Activated naive CD4-positive, alpha-beta T cell treated with Interleukin-2 at 50 U/mL for 16 hours (primary cell): ENCODE measurements around the gene SNX10.

Experiments used
- DNase-seq: peaks from one replicate; pipeline ENCODE4 v3.0.0-alpha.2; 2020

Gene SNX10

GRCh38 chr7:26409661-26410547 is 118.2 kb downstream of the SNX10 start:
- no peak for DNase-seq

DNA sequence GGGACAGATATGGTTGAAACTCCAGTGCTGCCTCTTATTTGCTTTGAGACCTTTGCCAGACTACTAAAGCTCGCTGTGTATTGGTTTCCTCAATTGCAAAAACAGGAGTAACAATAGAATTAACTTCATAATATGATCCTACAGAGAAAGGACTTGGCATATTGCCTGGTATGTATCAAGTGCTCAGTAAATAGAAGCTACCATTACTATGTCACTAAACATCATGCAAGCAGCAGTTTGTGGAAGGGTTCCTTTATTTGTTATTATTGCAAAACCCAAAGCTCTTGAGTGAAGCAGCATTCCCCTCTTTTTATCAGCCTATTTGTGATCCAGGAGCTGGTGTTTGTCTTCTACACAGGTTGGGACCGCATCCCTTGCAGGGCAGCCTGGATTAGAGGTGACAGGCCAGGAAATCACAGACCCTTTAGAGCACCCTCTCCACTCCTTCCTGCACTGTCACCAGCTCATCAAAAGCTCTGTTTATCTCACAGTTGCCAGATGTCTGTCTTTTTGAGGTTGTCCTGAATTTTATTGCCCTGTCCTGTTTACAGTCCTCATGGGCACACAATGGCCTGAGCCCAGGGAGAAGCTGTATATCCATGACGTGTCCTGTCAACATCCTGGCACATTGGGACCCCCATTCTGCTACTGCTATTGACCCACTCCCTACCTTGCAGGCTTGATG is 121.5 kb downstream of the SNX10 start:
- DNase-seq = no peak

DNA sequence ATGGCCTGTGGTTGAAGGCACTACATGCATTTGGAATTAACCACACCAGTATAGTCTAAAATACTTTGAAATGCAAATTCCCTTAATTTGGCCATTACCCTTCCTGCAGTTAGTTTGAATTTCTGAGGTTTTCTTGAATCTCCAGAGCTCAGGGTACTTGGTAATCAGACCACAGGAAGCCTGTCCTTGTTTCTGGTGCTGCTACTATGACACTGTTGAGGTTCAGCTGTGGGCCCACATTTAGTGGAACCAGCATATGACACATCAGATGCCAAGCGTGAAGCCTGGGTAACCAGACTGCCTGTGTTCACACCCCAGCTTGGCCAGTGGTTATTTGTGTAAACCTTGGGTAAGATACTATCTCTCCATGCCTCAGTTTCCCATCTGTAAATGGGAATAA is 124.3 kb downstream of the SNX10 start:
- DNase-seq = no peak

DNA sequence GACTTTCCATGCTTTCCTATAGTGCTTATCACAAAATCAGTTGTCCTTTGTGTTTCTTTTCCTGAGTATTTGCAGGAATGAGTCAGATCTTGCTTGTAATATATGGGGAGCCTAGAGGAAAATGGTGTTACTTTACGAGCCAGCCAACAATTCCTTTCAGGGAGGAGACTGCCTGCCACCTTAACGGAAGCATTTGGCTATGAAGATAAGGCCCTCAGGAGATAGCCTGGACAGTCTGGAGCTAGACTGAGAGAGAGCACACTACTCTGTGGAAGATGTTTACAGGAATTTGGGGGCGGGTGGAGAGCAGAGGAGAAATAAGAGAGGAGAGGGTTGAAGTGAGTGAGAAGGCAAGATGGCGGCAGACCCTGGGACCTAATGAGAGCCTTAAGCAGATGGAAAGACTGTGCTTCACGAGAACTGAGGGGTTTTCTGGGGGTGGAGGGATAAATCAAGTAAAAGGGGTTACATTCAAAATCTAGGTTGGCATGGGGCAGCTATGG is 126.3 kb downstream of the SNX10 start:
- no peak for DNase-seq

DNA sequence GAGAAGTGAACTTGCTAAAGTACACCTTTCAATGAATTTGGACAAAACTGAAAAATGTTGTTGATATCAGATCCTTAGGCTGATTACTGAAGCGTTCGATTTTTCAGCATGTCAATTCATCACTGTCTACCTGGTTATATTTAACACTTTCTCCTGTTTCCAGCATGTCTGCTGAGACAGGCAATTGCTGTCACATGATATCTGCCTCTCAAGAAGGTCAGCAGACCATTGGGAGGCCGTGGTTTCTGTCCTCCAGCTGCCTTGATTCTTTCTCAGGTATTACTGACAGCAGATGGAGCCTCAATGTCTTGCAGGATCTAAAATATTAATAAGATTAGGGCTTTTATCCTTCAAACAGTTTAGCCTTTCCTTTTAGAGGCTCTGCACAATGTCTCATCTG is 127.5 kb downstream of the SNX10 start:
- DNase-seq = no peak

- no peak for DNase-seq
Observed at GRCh38 chr7:26420422-26421019, 128.9 kb downstream of the SNX10 start.

- no peak for DNase-seq
Observed at GRCh38 chr7:26422761-26423160, 131.1 kb downstream of the SNX10 start.

DNA sequence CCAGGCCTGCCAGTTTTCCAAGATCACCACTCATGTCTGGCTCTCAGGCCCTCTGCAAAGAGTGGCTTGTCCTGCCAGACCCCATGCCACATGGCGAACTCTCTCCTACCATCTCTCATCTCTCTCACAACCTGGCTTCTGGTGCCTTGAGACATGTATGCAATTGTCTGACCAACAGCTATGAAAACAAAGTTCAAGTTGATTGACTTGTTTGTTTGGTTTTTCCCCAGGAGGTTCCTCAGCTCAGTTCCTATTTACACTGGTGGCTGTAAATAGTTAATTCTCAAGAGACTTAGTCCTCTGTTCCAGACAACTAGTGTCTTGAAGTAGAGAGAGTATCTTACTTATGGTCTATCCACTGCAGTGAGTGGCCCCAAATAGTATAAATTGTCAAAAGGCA is 131.8 kb downstream of the SNX10 start:
- no peak for DNase-seq
